ENCODE results near the gene PCBP3.

The PCBP3 gene

GRCh38 chr21:45952974-45953373 lies 309.4 kb downstream of the PCBP3 start:
- Histone ChIP-seq H3K27me3 (replicated peaks; ENCODE audit: insufficient read depth, low read length) (peaks cover 100% of the 10 kb centered on the region), H3K4me2 (ENCODE audit: low read depth, low read length) (no peak overlapping the region)
- TF ChIP-seq, protein P1, sequence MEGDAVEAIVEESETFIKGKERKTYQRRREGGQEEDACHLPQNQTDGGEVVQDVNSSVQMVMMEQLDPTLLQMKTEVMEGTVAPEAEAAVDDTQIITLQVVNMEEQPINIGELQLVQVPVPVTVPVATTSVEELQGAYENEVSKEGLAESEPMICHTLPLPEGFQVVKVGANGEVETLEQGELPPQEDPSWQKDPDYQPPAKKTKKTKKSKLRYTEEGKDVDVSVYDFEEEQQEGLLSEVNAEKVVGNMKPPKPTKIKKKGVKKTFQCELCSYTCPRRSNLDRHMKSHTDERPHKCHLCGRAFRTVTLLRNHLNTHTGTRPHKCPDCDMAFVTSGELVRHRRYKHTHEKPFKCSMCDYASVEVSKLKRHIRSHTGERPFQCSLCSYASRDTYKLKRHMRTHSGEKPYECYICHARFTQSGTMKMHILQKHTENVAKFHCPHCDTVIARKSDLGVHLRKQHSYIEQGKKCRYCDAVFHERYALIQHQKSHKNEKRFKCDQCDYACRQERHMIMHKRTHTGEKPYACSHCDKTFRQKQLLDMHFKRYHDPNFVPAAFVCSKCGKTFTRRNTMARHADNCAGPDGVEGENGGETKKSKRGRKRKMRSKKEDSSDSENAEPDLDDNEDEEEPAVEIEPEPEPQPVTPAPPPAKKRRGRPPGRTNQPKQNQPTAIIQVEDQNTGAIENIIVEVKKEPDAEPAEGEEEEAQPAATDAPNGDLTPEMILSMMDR (IDR thresholded peaks at IDR 0.05; ENCODE audit: low read length), result no peak
- TF ChIP-seq EZH2 (optimal IDR thresholded peaks at IDR 0.05; ENCODE audit: low read depth, low read length) (no peak), EZH2phosphoT487 (IDR thresholded peaks at IDR 0.05; ENCODE audit: low read length) (no peak)

GRCh38 chr21:45954261-45954660 lies 310.7 kb downstream of the PCBP3 start:
- no peaks in the 10 kb centered on the region for H3K36me3 ChIP-seq (replicated peaks; ENCODE audit: insufficient read depth, low read length)
- no peak overlapping the region for H3K27ac ChIP-seq (ENCODE audit: low read length)
- H3K27me3 ChIP-seq (replicated peaks; ENCODE audit: insufficient read depth, low read length), result peaks cover 100% of the 10 kb centered on the region
- H3K9me3 ChIP-seq (replicated peaks; ENCODE audit: insufficient read depth, low read length), result no peaks in the 10 kb centered on the region
- H3K4me2 ChIP-seq (ENCODE audit: low read depth, low read length), result no peak overlapping the region
- H2AFZ ChIP-seq (ENCODE audit: low read length), result no peak overlapping the region
- H3K9ac ChIP-seq (ENCODE audit: low read length), result no peak overlapping the region
- H3K4me3 ChIP-seq (ENCODE audit: low read length), result no peak overlapping the region
- H3K9me2 ChIP-seq (replicated peaks; ENCODE audit: insufficient read depth, low read length), result no peaks in the 10 kb centered on the region
- no peaks in the 10 kb centered on the region for H3K79me2 ChIP-seq (ENCODE audit: low read length)
- TF ChIP-seq EZH2 (optimal IDR thresholded peaks at IDR 0.05; ENCODE audit: low read depth, low read length) (no peak), EZH2phosphoT487 (IDR thresholded peaks at IDR 0.05; ENCODE audit: low read length) (no peak)
- TF ChIP-seq, protein P1 (IDR thresholded peaks at IDR 0.05; ENCODE audit: low read length), result no peak
- H3K4me1 ChIP-seq (ENCODE audit: low read length), result no peaks in the 10 kb centered on the region
- no peaks in the 10 kb centered on the region for H3F3A ChIP-seq (ENCODE audit: insufficient read depth, low read length)
- H4K20me1 ChIP-seq (ENCODE audit: insufficient read depth, low read length), result no peaks in the 10 kb centered on the region
- DNase-seq, result no peak

More at GRCh38 chr21:45952974-45953373, 309.4 kb downstream of the PCBP3 start:
- Histone ChIP-seq H3F3A (ENCODE audit: insufficient read depth, low read length) (no peaks in the 10 kb centered on the region), H4K20me1 (ENCODE audit: insufficient read depth, low read length) (no peaks in the 10 kb centered on the region), H2AFZ (ENCODE audit: low read length) (no peak overlapping the region), H3K9me3 (replicated peaks; ENCODE audit: insufficient read depth, low read length) (no peaks in the 10 kb centered on the region), H3K79me2 (ENCODE audit: low read length) (no peaks in the 10 kb centered on the region), H3K4me1 (ENCODE audit: low read length) (no peaks in the 10 kb centered on the region), H3K27ac (ENCODE audit: low read length) (no peak overlapping the region), H3K9ac (ENCODE audit: low read length) (no peak overlapping the region), H3K4me3 (ENCODE audit: low read length) (no peak overlapping the region), H3K9me2 (replicated peaks; ENCODE audit: insufficient read depth, low read length) (no peaks in the 10 kb centered on the region), H3K36me3 (replicated peaks; ENCODE audit: insufficient read depth, low read length) (no peaks in the 10 kb centered on the region)
- no peak for DNase-seq

DNA sequence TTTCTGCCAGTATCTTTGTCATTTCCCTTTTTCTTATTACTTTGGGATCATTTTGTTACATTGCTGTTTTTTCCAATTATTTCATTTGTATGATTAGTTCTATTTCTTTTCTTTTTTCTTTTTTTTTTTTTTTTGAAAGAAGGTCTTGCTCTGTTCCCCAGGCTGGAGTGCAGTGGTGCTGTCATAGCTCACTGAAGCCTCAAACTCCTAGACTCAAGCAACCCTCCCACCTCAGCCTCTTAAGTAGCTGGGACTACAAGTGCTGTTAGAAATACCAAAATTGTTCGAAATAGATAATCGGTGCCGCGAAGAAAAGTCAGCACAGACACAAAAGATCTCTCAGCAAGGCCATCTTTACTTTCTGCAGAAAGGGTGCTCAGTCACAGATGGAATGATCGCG lies 311.4 kb downstream of the PCBP3 start:
- Histone ChIP-seq H3K4me3 (ENCODE audit: low read length) (no peak overlapping the region), H3K4me1 (ENCODE audit: low read length) (no peaks in the 10 kb centered on the region), H3K27me3 (replicated peaks; ENCODE audit: insufficient read depth, low read length) (peaks cover 100% of the 10 kb centered on the region), H3K79me2 (ENCODE audit: low read length) (no peaks in the 10 kb centered on the region), H3K27ac (ENCODE audit: low read length) (no peak overlapping the region), H3K4me2 (ENCODE audit: low read depth, low read length) (no peak overlapping the region), H3F3A (ENCODE audit: insufficient read depth, low read length) (no peaks in the 10 kb centered on the region), H4K20me1 (ENCODE audit: insufficient read depth, low read length) (no peaks in the 10 kb centered on the region), H3K9ac (ENCODE audit: low read length) (no peak overlapping the region), H2AFZ (ENCODE audit: low read length) (no peak overlapping the region), H3K9me3 (replicated peaks; ENCODE audit: insufficient read depth, low read length) (no peaks in the 10 kb centered on the region), H3K9me2 (replicated peaks; ENCODE audit: insufficient read depth, low read length) (no peaks in the 10 kb centered on the region), H3K36me3 (replicated peaks; ENCODE audit: insufficient read depth, low read length) (no peaks in the 10 kb centered on the region)
- DNase-seq, result no peak
- TF ChIP-seq, protein P1 (IDR thresholded peaks at IDR 0.05; ENCODE audit: low read length), result no peak
- TF ChIP-seq EZH2phosphoT487 (IDR thresholded peaks at IDR 0.05; ENCODE audit: low read length), result no peak
- TF ChIP-seq EZH2 (optimal IDR thresholded peaks at IDR 0.05; ENCODE audit: low read depth, low read length), result no peak

All from MM.1S (cell line).